NCI-H82 treated with DMSO at 0.1 percent for 48 hours (cell line): Measurements from ENCODE around the gene A1CF.
"Not testable (repeated sequence)": the region's sequence is repeated elsewhere in the genome, so short reads cannot be mapped to it uniquely, and the experiment has no call there.

Experiments used
- DNase-seq: peaks from one replicate; lab custom pipeline; 2025; ENCODE audit not compliant: unreplicated experiment; lab: John Stamatoyannopoulos, UW

A1CF gene

DNA sequence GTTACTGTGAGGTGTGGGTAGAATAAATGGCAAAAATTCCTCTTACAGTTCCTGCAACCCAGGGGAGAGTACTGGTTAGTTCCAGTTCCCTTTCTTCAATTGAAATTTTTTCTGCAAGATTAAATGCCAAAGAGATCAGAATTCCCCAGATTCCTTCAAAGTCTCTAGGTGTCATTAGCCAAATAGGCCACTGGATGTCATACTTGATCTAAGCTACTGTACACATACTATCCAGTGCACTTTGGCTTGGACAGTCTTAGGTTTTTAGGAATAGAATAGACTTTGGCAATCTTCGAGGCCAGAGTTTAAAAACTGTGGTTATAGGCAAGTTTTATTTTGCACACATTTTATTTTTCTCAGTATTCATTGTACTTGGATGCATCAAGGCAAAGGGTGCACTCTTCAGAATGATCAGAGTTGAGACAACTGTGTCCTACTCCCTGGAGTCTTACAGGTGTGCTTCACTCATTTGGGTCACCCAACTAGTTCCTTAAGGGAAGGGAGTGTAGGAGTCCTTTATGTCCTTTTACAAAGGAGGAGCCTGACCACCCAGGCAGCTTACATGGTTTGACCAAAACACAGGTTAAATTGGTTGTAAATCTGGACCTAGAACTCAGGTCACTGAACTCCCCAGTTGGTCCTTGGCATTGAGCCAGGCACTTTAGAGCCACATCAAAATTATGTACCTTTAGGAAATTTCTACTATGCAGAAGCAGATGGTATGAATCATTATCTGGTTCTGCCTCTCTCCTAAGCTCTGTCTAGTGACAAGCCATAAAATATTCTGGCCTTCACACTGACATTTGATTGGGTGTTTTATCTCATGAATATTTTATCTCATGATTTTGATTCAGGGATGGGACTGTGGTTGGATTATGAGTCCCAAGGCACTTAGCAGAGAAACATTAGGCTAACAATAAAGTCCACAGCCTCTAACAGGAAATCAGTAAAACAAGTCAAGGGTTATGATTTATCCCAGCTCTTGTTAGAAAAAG is 96.2 kb downstream of the A1CF start:
- DNase-seq, result no peak

DNA sequence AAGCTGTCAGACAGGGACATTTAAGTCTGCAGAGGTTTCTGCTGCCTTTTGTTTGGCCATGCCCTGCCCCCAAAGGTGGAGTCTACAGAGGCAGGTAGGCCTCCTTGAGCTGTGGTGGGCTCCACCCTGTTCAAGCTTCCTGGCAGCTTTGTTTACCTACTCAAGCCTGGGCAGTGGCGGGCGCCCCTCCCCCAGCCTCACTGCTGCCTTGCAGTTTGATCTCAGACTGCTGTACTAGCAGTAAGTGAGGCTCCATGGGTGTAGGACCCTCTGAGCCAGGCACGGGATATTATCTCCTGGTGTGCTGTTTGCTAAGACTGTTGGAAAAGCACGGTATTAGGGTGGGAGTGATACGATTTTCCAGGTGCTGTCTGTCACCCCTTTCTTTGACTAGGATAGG is 97.5 kb downstream of the A1CF start:
- DNase-seq, result not testable (repeated sequence)

DNA sequence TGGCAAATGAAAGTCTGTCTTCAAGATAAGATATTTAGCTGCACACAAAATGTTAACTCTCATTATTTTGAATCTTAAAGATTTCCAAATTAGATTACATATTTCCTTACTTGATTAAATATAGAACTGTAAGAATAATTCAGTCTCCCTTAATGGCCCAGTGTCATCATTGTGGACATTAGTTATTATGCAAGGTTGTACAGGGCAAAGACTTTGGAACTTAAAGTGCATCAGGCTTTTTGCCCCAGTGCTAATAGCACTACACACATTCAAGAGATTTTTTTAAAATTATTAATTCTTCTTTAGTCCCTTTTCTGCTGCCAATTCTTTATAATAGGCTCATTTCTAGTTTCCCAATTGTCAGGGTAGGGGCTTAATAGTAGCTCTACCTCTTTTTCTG is 103.4 kb downstream of the A1CF start:
- DNase-seq, result not testable (repeated sequence)

DNA sequence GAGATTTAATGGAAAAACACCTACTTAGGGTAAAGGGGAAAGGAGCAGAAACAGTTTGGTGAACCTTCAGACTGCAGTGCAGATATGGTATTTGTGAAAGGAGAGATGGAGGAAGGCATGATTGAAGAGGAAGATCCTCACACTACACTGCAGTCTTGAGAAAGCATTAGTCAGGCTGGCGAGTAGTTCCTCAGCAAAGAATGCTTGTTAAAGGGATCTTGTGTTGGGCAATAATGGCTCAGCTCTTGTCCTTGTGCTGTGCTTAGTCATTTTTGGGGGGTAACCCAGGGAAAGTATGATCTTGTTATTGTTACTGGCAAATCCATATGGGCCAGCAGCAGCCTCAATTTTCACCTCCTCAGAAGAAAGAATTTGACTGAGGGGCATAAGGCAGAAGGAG is 105.4 kb downstream of the A1CF start:
- DNase-seq, result not testable (repeated sequence)

DNA sequence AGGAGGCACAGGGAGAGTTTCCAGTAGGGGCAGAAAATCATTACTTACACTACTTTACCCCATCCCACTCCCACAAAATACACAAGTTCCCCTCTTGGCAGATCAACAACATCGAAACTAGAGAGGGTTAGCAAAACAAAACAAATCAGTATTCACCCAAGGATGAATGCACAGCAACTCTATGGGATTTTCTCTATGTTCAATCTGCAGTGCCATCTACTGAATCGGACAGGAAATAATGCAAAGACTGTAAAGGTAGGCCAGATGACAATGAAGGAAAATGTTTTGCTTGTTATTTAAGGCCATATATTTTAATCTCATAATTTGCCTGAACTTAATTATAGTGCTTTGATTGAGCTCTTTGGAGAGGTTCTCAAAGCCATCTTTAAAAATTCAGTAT is 110.6 kb downstream of the A1CF start:
- not testable (repeated sequence) for DNase-seq

DNA sequence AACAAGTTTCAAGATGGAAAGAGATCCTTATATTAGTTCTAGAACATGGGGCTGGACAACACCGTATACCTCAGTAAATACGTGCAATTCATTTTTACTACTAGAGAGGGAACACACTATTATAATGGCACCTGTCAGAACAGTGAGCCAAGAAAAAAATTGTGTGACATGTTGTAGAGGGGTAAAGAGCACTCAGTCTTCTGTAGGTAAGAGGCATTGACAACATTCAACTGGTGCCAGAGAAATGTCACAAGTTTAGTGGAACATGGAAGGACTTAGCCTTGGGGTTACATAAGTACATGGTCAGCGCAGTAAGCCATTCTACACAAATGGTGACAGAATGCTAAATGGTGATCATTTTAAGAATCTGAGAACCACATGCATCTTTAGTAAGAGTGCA is 113.4 kb downstream of the A1CF start:
- DNase-seq, result not testable (repeated sequence)

DNA sequence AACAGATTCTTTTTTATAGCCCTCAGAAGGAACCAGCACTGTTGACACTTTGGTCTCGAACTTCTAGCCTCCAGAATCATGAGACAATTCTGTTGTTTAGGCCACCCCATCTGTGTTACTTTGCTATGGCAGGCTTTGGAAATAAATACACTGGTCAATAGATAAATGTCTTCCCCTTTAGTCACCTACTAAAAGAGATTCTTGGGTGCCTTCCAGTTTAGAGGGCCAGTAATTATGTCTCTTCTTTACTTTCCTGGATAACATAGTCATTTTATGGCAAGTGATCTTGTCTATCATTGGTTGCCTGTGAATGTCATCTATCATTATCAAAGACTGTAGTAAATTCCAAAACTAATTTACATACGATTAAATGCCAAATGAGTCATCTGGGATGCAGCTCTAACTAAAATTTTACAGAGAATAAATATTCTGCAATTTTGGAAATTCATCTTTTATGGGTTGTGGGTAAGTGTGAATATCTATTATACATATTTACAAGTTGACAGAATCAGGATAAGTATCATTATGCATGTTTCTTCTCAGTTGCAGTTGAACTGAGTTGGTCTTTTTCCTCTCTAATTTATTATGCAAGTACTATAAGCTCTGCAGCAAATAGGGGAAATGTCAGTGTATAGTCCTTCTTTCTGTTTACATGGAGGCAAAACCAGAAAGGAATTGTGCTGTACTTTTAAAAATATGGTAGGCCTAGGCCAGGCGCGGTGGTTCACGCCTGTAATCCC is 118.5 kb downstream of the A1CF start:
- DNase-seq, result not testable (repeated sequence)
